ENCODE results near the gene VPS33A. TPM values are rescaled to one million over a fixed set of nuclear protein-coding genes. Genes with fewer than 3 reads are reported as not detected.

The VPS33A gene
- total and polyA plus RNA-seq, 2 experiments from 2014 or later: 19.5 to 48.0 TPM

DNA sequence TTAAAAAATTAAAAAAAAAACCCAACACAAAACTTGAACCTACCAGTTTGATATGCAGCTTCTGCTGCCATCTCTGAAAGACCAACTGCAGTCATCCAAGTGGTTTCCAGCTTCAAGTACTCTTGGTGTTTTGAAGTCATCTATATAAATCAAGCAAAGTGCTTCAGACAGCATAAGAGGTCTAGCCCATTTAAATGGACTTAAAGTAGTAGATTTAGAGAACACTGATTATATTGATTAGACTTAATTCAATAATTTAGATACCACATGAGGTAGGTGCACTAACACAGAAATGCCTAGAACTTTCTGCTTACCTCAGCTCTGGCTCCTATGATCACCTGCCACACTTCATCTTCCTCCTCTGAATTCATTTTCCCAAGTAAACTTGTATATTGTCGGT, 49.8 kb downstream of the VPS33A start:
- H3K4me1 ChIP-seq (ENCODE audit: insufficient read depth): no peaks in the 10 kb centered on the region
- H3K4me2 ChIP-seq: no peak overlapping the region
- no peak overlapping the region for H3K4me3 Mint-ChIP-seq
- H3K36me3 ChIP-seq (ENCODE audit: insufficient read depth): peaks cover 66% of the 10 kb centered on the region
- ATAC-seq: no peak
- peaks cover 81% of the 10 kb centered on the region for H3K36me3 Mint-ChIP-seq (ENCODE audit: low read depth)
- H3K79me2 ChIP-seq (replicated peaks; ENCODE audit: insufficient read depth): peaks cover 37% of the 10 kb centered on the region
- DNase-seq (ENCODE audit: low spot score): no peak
- H3K27me3 ChIP-seq (ENCODE audit: insufficient read depth): no peaks in the 10 kb centered on the region
- no peak overlapping the region for H3K4me3 ChIP-seq
- no peaks in the 10 kb centered on the region for H3K4me1 Mint-ChIP-seq
- H3K27ac Mint-ChIP-seq: no peak overlapping the region
- H3K9me3 Mint-ChIP-seq: no peaks in the 10 kb centered on the region
- no peak overlapping the region for H3K27ac ChIP-seq (ENCODE audit: low read depth)
- no peaks in the 10 kb centered on the region for H3F3A ChIP-seq (replicated peaks; ENCODE audit: low read depth)
- H2AFZ ChIP-seq: no peak overlapping the region
- TF ChIP-seq, protein P1, sequence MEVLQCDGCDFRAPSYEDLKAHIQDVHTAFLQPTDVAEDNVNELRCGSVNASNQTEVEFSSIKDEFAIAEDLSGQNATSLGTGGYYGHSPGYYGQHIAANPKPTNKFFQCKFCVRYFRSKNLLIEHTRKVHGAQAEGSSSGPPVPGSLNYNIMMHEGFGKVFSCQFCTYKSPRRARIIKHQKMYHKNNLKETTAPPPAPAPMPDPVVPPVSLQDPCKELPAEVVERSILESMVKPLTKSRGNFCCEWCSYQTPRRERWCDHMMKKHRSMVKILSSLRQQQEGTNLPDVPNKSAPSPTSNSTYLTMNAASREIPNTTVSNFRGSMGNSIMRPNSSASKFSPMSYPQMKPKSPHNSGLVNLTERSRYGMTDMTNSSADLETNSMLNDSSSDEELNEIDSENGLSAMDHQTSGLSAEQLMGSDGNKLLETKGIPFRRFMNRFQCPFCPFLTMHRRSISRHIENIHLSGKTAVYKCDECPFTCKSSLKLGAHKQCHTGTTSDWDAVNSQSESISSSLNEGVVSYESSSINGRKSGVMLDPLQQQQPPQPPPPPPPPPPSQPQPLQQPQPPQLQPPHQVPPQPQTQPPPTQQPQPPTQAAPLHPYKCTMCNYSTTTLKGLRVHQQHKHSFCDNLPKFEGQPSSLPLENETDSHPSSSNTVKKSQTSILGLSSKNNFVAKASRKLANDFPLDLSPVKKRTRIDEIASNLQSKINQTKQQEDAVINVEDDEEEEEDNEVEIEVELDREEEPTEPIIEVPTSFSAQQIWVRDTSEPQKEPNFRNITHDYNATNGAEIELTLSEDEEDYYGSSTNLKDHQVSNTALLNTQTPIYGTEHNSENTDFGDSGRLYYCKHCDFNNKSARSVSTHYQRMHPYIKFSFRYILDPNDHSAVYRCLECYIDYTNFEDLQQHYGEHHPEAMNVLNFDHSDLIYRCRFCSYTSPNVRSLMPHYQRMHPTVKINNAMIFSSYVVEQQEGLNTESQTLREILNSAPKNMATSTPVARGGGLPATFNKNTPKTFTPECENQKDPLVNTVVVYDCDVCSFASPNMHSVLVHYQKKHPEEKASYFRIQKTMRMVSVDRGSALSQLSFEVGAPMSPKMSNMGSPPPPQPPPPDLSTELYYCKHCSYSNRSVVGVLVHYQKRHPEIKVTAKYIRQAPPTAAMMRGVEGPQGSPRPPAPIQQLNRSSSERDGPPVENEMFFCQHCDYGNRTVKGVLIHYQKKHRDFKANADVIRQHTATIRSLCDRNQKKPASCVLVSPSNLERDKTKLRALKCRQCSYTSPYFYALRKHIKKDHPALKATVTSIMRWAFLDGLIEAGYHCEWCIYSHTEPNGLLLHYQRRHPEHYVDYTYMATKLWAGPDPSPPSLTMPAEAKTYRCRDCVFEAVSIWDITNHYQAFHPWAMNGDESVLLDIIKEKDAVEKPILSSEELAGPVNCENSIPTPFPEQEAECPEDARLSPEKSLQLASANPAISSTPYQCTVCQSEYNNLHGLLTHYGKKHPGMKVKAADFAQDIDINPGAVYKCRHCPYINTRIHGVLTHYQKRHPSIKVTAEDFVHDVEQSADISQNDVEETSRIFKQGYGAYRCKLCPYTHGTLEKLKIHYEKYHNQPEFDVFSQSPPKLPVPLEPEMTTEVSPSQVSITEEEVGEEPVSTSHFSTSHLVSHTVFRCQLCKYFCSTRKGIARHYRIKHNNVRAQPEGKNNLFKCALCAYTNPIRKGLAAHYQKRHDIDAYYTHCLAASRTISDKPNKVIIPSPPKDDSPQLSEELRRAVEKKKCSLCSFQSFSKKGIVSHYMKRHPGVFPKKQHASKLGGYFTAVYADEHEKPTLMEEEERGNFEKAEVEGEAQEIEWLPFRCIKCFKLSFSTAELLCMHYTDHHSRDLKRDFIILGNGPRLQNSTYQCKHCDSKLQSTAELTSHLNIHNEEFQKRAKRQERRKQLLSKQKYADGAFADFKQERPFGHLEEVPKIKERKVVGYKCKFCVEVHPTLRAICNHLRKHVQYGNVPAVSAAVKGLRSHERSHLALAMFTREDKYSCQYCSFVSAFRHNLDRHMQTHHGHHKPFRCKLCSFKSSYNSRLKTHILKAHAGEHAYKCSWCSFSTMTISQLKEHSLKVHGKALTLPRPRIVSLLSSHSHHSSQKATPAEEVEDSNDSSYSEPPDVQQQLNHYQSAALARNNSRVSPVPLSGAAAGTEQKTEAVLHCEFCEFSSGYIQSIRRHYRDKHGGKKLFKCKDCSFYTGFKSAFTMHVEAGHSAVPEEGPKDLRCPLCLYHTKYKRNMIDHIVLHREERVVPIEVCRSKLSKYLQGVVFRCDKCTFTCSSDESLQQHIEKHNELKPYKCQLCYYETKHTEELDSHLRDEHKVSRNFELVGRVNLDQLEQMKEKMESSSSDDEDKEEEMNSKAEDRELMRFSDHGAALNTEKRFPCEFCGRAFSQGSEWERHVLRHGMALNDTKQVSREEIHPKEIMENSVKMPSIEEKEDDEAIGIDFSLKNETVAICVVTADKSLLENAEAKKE (CRISPR knock-in tag; IDR thresholded peaks at IDR 0.05): no peak
- TF ChIP-seq CTCF (conservative IDR thresholded peaks at IDR 0.05; ENCODE audit: low read depth in 2 of 2): no peak
- no peak for TF ChIP-seq STAT1 (IDR thresholded peaks at IDR 0.05; ENCODE audit: unreplicated experiment)
- no peak for TF ChIP-seq ETS1 (IDR thresholded peaks at IDR 0.05)
- TF ChIP-seq, protein P2, sequence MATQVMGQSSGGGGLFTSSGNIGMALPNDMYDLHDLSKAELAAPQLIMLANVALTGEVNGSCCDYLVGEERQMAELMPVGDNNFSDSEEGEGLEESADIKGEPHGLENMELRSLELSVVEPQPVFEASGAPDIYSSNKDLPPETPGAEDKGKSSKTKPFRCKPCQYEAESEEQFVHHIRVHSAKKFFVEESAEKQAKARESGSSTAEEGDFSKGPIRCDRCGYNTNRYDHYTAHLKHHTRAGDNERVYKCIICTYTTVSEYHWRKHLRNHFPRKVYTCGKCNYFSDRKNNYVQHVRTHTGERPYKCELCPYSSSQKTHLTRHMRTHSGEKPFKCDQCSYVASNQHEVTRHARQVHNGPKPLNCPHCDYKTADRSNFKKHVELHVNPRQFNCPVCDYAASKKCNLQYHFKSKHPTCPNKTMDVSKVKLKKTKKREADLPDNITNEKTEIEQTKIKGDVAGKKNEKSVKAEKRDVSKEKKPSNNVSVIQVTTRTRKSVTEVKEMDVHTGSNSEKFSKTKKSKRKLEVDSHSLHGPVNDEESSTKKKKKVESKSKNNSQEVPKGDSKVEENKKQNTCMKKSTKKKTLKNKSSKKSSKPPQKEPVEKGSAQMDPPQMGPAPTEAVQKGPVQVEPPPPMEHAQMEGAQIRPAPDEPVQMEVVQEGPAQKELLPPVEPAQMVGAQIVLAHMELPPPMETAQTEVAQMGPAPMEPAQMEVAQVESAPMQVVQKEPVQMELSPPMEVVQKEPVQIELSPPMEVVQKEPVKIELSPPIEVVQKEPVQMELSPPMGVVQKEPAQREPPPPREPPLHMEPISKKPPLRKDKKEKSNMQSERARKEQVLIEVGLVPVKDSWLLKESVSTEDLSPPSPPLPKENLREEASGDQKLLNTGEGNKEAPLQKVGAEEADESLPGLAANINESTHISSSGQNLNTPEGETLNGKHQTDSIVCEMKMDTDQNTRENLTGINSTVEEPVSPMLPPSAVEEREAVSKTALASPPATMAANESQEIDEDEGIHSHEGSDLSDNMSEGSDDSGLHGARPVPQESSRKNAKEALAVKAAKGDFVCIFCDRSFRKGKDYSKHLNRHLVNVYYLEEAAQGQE (IDR thresholded peaks at IDR 0.05; ENCODE audit: unreplicated experiment): no peak
- no peak for TF ChIP-seq JUNB (IDR thresholded peaks at IDR 0.05; ENCODE audit: unreplicated experiment)
- TF ChIP-seq ZNF114 (CRISPR knock-in tag; IDR thresholded peaks at IDR 0.05): no peak
- no peak for TF ChIP-seq CREB1 (CRISPR knock-in tag; IDR thresholded peaks at IDR 0.05; ENCODE audit: low read depth)
- no peak for TF ChIP-seq EZH2phosphoT487 (IDR thresholded peaks at IDR 0.05; ENCODE audit: unreplicated experiment)
- no peak for TF ChIP-seq POLR2AphosphoS5 (IDR thresholded peaks at IDR 0.05; ENCODE audit: low read depth)
- no peak for TF ChIP-seq EZH2 (IDR thresholded peaks at IDR 0.05; ENCODE audit: low read depth, unreplicated experiment)
- no peak for TF ChIP-seq NANOG (IDR thresholded peaks at IDR 0.05; ENCODE audit: borderline replicate concordance)
- TF ChIP-seq ZNF331 (CRISPR knock-in tag; IDR thresholded peaks at IDR 0.05; ENCODE audit: low read depth): no peak
- no peaks in the 10 kb centered on the region for H3K27me3 Mint-ChIP-seq (ENCODE audit: insufficient read depth, low read depth, poor library complexity)
- peaks cover 41% of the 10 kb centered on the region for H4K20me1 ChIP-seq (replicated peaks; ENCODE audit: insufficient read depth)
- H3K9me2 ChIP-seq (ENCODE audit: insufficient read depth): no peaks in the 10 kb centered on the region

All from GM23338 (cell line).